GM12878 (cell line): ENCODE measurements around the gene LBR. TPM values are rescaled to one million over a fixed set of nuclear protein-coding genes. Genes with fewer than 3 reads are reported as not detected.
A peak's percentile ranks its signal among the peaks of the same experiment; 100 is the strongest.

Experiments
- ATAC-seq: fragments of 200-7000 bp; cut with Tn5 transposase; 3 replicates; pipeline ENCODE4 v1.9.1; 2020; ENCODE audit warnings: mild to moderate bottlenecking, moderate library complexity
- BruUV-seq: library from RNA; stranded (reverse); fragments of 400-500 nt; replicated peaks from 2 replicates; lab custom pipeline; 2021; lab: Mats Ljungman, UMichigan
- CTCF ChIA-PET: fragments of 300-600 bp; sonication (Branson Sonifier 250); formaldehyde crosslinking; extraction: SDS; loops from one replicate; lab custom pipeline; 2021; ENCODE audit warnings: inconsistent platforms; lab: Yijun Ruan, JAX
- POLR2A ChIA-PET: fragments of 350-600 bp; formaldehyde crosslinking; extraction: SDS; loops from one replicate; lab custom pipeline; 2021; ENCODE audit warnings: inconsistent platforms; lab: Charles Lee
- RAD21 ChIA-PET: fragments of 300-600 bp; sonication (Branson Sonifier 250); formaldehyde crosslinking; loops from one replicate; lab custom pipeline; 2023; ENCODE audit warnings: antibody characterized with exemption; ENCODE audit not compliant: unreplicated experiment; lab: Charles Lee
- SMC1A ChIA-PET: fragments of 300-600 bp; sonication (Branson Sonifier 250); formaldehyde crosslinking; loops from one replicate; lab custom pipeline; 2023; ENCODE audit not compliant: unreplicated experiment, uncharacterized antibody; lab: Charles Lee
- DNase-seq: peaks from one replicate; pipeline ENCODE4 v3.0.0-alpha.2; 2011; ENCODE audit warnings: low read depth, low spot score
- FAIRE-seq: peaks from 3 replicates; lab custom pipeline; 2011; peaks lifted over from hg19 to GRCh38; lab: Jason Lieb, UNC
- H2AFZ ChIP-seq: 2 replicates; pipeline ENCODE4 v1.6.0; 2011; ENCODE audit warnings: low read depth, low read length, control low read depth; ENCODE audit not compliant: control insufficient read depth
- H3K27ac ChIP-seq: 2 replicates; pipeline ENCODE4 v1.5.1; 2011; ENCODE audit warnings: control low read depth; ENCODE audit not compliant: control insufficient read depth, insufficient read depth
- H3K27me3 ChIP-seq, 2 experiments: replicated peaks in 1 of 2; 2 replicates each; pipeline versions ENCODE4 v1.6.0 to v1.6.1; 2011; ENCODE audit warnings: low read length in 1 of 2; ENCODE audit not compliant: control insufficient read depth in 2 of 2, insufficient read depth in 2 of 2
- H3K36me3 ChIP-seq, 2 experiments: 2 replicates each; pipeline ENCODE4 v1.5.1; 2011; ENCODE audit warnings: low read length in 1 of 2; ENCODE audit not compliant: control insufficient read depth in 2 of 2, insufficient read depth in 2 of 2
- H3K4me1 ChIP-seq: 2 replicates; pipeline ENCODE4 v1.6.1; 2011; ENCODE audit warnings: mild to moderate bottlenecking, low read length, moderate library complexity, mixed read lengths; ENCODE audit not compliant: control insufficient read depth, insufficient read depth
- H3K4me2 ChIP-seq: 2 replicates; pipeline ENCODE4 v1.6.0; 2011; ENCODE audit warnings: control low read depth; ENCODE audit not compliant: control insufficient read depth, insufficient read depth
- H3K4me3 ChIP-seq: fragments of 200-600 bp; sonication (generic); 2 replicates; pipeline ENCODE4 v1.5.1; 2016
- H3K79me2 ChIP-seq: 2 replicates; pipeline ENCODE4 v1.6.0; 2011; ENCODE audit warnings: low read length; ENCODE audit not compliant: control insufficient read depth, insufficient read depth
- H3K9ac ChIP-seq: 2 replicates; pipeline ENCODE4 v1.8.0; 2011; ENCODE audit warnings: low read length, control low read depth, mixed read lengths; ENCODE audit not compliant: control insufficient read depth, insufficient read depth
- H3K9me3 ChIP-seq: replicated peaks from 3 replicates; pipeline ENCODE4 v1.5.1; 2011; ENCODE audit warnings: mild to moderate bottlenecking, low read length; ENCODE audit not compliant: control insufficient read depth, insufficient read depth
- H4K20me1 ChIP-seq: 2 replicates; pipeline ENCODE4 v1.6.0; 2011; ENCODE audit not compliant: control insufficient read depth, insufficient read depth
- BACH1 ChIP-seq: fragments of 450-650 bp; IDR thresholded peaks from 2 replicates; pipeline ENCODE4 v1.6.1; 2017; ENCODE audit warnings: mild to moderate bottlenecking, borderline replicate concordance
- BCL3 ChIP-seq: IDR thresholded peaks from 2 replicates; pipeline ENCODE4 v1.6.1; 2011; ENCODE audit warnings: borderline replicate concordance, low read depth, mild to moderate bottlenecking, moderate library complexity, low read length; ENCODE audit not compliant: insufficient read depth, poor library complexity, severe bottlenecking
- HDAC6 ChIP-seq: fragments of 200-600 bp; sonication (generic); IDR thresholded peaks from one replicate; pipeline ENCODE4 v1.8.0; 2017; ENCODE audit warnings: antibody characterized with exemption; ENCODE audit not compliant: unreplicated experiment
- LARP7 ChIP-seq: fragments of 450-650 bp; IDR thresholded peaks from 2 replicates; pipeline ENCODE4 v1.6.1; 2017; ENCODE audit warnings: mild to moderate bottlenecking
- POLR2AphosphoS5 ChIP-seq: IDR thresholded peaks from 2 replicates; pipeline ENCODE4 v1.6.1; 2011; ENCODE audit warnings: mild to moderate bottlenecking, low read length, inconsistent platforms
- WGBS: methylation state at CpG from one replicate; pipeline ENCODE4 v1.1.6; 2016; ENCODE audit warnings: low lambda C conversion rate; ENCODE audit not compliant: insufficient replicate concordance, insufficient coverage; ENCODE audit errors: missing lambda C conversion rate; 5-methylcytosine and 5-hydroxymethylcytosine counted together
- in situ Hi-C: fragments of 300-500 bp; cut with MboI; formaldehyde crosslinking; loops from 9 replicates; pipeline ENCODE4 v1.14.3; 2018; ENCODE audit warnings: mixed read lengths
- intact Hi-C: fragments of 100-400 bp; cut with micrococcal nuclease; formaldehyde crosslinking; loops from one replicate; pipeline ENCODE4 v1.14.2; 2022; ENCODE audit not compliant: unreplicated experiment
- polyA plus RNA-seq, 11 experiments: library from polyadenylated mRNA; depleted of rRNA in 4 of 11; unstranded in 6 of 11; stranded (reverse) in 5 of 11; fragments of >200 nt; fragmentation: Nextera tagmentation in 4 of 11; fragmentation: Illumina TruSeq in 1 of 11; extraction: Ambion mirVana in 4 of 11; extraction: Trizol in 1 of 11; gene quantifications; 1 replicate in 1 of 11; 2 replicates in 10 of 11; pipeline versions ENCODE4 v1.2.1 to v1.2.3, GENCODE V29; 2011 to 2016; ENCODE audit warnings: inconsistent platforms in 2 of 11, missing spikeins in 2 of 11, low read depth in 1 of 11
- total RNA-seq, 4 experiments: library from RNA; depleted of rRNA in 3 of 4; stranded (reverse); fragments of >200 nt in 3 of 4; fragmentation: Illumina TruSeq in 1 of 4; extraction: Trizol in 1 of 4; gene quantifications; 2 replicates each; pipeline versions ENCODE4 v1.2.1 to v1.2.3, GENCODE V29; 2013 to 2021
- TF ChIP-seq, protein P1 (sequence below): fragments of 450-650 bp; IDR thresholded peaks from 2 replicates; pipeline ENCODE4 v1.6.1; 2017; ENCODE audit warnings: low read depth, mild to moderate bottlenecking, moderate library complexity

Gene LBR
- total and polyA plus RNA-seq, 10 of the 15 experiments (the other 5 are each of a cell fraction or from before 2014, with no cell fraction given) = 81.8 to 178 (median 114) TPM

DNA sequence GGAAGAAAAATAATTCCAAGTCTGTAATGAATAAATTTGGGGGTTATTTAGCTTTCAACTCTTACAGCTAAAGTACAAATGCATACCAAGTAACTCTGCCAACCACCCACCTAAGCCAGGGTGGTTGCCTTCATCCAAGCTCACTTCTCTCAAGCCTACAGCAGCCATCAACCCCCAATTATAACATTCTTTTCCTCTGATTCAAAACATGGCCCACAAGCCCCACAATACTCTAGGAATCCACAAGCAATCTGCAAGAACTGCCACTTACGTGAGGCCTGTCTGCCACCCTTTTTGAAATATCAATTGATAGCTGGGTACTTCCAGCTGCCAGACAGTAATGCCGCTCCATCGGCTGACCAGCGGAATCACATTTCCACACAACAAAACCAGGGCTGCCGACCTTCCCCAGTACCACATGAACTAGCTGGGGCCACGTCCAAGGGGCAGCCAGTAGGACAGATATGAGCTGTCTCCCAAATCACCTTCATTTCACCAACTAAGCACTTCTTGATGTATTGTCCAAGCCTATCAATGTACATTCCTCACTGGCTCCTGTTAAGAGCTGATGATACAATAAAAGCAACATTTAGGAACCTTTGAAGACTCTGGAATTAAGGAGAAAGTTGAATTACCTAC, 3.2 kb downstream of the LBR start:
- 76% methylated on average over 6 of the region's 6 CpGs for WGBS
- intact Hi-C loops (no loop called here), in situ Hi-C loops (no loop called here)
- POLR2A ChIA-PET = interaction anchor here (0.6 to 2.2 kb wide), 6 partner anchors 9 to 1424 kb away, joined by 3 to 11 read pairs (median 7); partner anchors contain the start of gene SDE2
- no TSS peak for BruUV-seq
- H2AFZ ChIP-seq = no peak overlapping the region
- RAD21 ChIA-PET = interaction anchor here (0.7 to 2.4 kb wide), 12 partner anchors 8 to 446 kb away, joined by 3 to 22 read pairs (median 4); no protein-coding TSS in a partner anchor
- H3K27ac ChIP-seq = peak overlapping the region; percentile 48
- SMC1A ChIA-PET = interaction anchor here (0.6 to 8.1 kb wide), 14 partner anchors 9 to 570 kb away, joined by 3 to 108 read pairs (median 4); no protein-coding TSS in a partner anchor
- H3K27me3 ChIP-seq = no peaks in the 10 kb centered on the region
- H3K4me3 ChIP-seq = peak overlapping the region; percentile 80
- H3K79me2 ChIP-seq = peaks cover 73% of the 10 kb centered on the region
- H4K20me1 ChIP-seq = peaks cover 7% of the 10 kb centered on the region; the same call in 1 of the 2 replicates
- peaks cover 19% of the 10 kb centered on the region for H3K4me1 ChIP-seq
- TF ChIP-seq BACH1 (no peak), BCL3 (no peak)
- CTCF ChIA-PET = interaction anchor here (0.6 to 3.7 kb wide), 8 partner anchors 11 to 640 kb away, joined by 3 to 42 read pairs (median 4); no protein-coding TSS in a partner anchor
- peak overlapping the region; percentile 99 for H3K4me2 ChIP-seq
- ATAC-seq = no peak
- no peak for FAIRE-seq
- DNase-seq = no peak
- H3K9ac ChIP-seq = 0 out of 2 replicates have a peak overlapping the region, but pooled peaks have one; percentile 2
- H3K36me3 ChIP-seq = peaks cover 1 to 24% of the 10 kb centered on the region in 2 experiments
- no peaks in the 10 kb centered on the region for H3K9me3 ChIP-seq

DNA sequence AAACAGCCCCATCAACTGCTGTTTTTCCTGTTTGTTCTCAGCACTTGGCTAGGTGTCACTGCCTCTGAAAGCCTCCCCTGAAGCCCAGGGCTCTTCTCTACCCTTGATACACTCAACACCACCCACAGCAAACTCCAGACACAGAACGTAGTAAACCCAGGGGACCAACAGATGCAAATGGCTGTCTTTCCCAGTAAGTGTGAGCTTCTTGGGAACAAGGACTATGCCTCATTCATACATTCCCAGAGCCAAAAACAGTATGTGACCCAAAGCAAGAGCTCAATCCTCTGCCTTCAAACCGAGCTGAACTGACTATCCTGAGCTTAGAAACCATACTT, 4.4 kb downstream of the LBR start:
- ChIA-PET CTCF (interaction anchor here (0.6 to 3.7 kb wide), 6 partner anchors 18 to 118 kb away, joined by 3 to 42 read pairs (median 4); no protein-coding TSS in a partner anchor), RAD21 (interaction anchor here (1.0 to 1.7 kb wide), 3 partner anchors 20 to 44 kb away, joined by 3 to 5 read pairs (median 3); no protein-coding TSS in a partner anchor), POLR2A (interaction anchor here (0.7 to 1.4 kb wide), 4 partner anchors 10 to 576 kb away, joined by 3 read pairs; partner anchors contain the start of gene SDE2), SMC1A (interaction anchor here (0.9 to 8.1 kb wide), 4 partner anchors 8 to 459 kb away, joined by 3 to 108 read pairs (median 6); no protein-coding TSS in a partner anchor)
- in situ Hi-C loops = no loop called here
- Histone ChIP-seq H3K9ac (no peak overlapping the region), H3K27me3 (no peaks in the 10 kb centered on the region), H2AFZ (no peak overlapping the region), H3K36me3 (peaks cover 5 to 30% of the 10 kb centered on the region in 2 experiments), H3K4me3 (peak overlapping the region; percentile 80; the same call in 1 of the 2 replicates), H3K4me2 (peak overlapping the region; percentile 99), H3K79me2 (peaks cover 73% of the 10 kb centered on the region), H4K20me1 (peaks cover 7% of the 10 kb centered on the region; the same call in 1 of the 2 replicates), H3K27ac (0 out of 2 replicates have a peak overlapping the region, but pooled peaks have one; percentile 7), H3K9me3 (no peaks in the 10 kb centered on the region), H3K4me1 (peaks cover 16% of the 10 kb centered on the region)
- WGBS = 25% methylated on average over 2 of the region's 2 CpGs
- intact Hi-C loops = no loop called here
- TSS peak; percentile 7 for BruUV-seq
- TF ChIP-seq LARP7 (no peak), POLR2AphosphoS5 (no peak), HDAC6 (no peak)
- TF ChIP-seq, protein P1, sequence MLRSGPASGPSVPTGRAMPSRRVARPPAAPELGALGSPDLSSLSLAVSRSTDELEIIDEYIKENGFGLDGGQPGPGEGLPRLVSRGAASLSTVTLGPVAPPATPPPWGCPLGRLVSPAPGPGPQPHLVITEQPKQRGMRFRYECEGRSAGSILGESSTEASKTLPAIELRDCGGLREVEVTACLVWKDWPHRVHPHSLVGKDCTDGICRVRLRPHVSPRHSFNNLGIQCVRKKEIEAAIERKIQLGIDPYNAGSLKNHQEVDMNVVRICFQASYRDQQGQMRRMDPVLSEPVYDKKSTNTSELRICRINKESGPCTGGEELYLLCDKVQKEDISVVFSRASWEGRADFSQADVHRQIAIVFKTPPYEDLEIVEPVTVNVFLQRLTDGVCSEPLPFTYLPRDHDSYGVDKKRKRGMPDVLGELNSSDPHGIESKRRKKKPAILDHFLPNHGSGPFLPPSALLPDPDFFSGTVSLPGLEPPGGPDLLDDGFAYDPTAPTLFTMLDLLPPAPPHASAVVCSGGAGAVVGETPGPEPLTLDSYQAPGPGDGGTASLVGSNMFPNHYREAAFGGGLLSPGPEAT = no peak
- FAIRE-seq (no peak), DNase-seq (no peak), ATAC-seq (no peak)
